ENCODE measurements around the gene ACTR5. TPM values are rescaled to one million over a fixed set of nuclear protein-coding genes. Genes with fewer than 3 reads are reported as not detected.

ACTR5 gene
- total and polyA plus RNA-seq, 7 donors: 3.8 to 9.3 (median 5.3) TPM

DNA sequence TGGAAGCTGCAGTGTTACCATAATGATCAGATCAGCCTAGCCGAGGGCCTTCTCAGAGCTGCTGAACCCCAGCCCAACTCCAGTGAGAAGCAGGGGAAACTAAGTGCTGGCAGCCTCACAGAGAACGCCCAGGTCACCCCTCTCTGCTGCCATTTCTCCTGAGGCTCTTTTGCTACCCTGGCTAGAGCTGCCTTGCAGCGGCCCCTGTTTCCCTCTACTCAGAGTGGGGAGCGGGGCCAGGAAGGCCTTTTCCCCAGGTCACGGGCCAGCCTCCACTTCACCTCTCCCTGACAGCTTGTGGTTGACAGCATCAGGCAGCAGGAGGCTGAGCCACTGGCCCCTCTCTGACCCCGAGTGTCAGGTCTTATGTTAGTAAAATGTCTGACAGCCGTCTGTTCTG is 22.7 kb downstream of the ACTR5 start:
- H3K4me1 ChIP-seq: no peaks in the 10 kb centered on the region
- TF ChIP-seq, protein P1, sequence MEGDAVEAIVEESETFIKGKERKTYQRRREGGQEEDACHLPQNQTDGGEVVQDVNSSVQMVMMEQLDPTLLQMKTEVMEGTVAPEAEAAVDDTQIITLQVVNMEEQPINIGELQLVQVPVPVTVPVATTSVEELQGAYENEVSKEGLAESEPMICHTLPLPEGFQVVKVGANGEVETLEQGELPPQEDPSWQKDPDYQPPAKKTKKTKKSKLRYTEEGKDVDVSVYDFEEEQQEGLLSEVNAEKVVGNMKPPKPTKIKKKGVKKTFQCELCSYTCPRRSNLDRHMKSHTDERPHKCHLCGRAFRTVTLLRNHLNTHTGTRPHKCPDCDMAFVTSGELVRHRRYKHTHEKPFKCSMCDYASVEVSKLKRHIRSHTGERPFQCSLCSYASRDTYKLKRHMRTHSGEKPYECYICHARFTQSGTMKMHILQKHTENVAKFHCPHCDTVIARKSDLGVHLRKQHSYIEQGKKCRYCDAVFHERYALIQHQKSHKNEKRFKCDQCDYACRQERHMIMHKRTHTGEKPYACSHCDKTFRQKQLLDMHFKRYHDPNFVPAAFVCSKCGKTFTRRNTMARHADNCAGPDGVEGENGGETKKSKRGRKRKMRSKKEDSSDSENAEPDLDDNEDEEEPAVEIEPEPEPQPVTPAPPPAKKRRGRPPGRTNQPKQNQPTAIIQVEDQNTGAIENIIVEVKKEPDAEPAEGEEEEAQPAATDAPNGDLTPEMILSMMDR (IDR thresholded peaks at IDR 0.05): no peak
- no peak overlapping the region for H3K27ac ChIP-seq
- H3K4me3 ChIP-seq: no peak overlapping the region
- H3K27me3 ChIP-seq (ENCODE audit: insufficient read depth in 3 of 3, low read length in 2 of 3): no peaks in the 10 kb centered on the region
- DNase-seq: no peak
- intact Hi-C loops (cut with DNase I): no loop called here
- no peaks in the 10 kb centered on the region for H3K9me3 ChIP-seq
- no peak for ATAC-seq
- peaks cover 17 to 98% of the 10 kb centered on the region in 2 donors for H3K36me3 ChIP-seq (ENCODE audit: insufficient read depth in 1 of 2, low read depth in 1 of 2)
- 86 to 96% (median 91%) methylated on average over 7 of the region's 7 CpGs for WGBS, 3 donors

- WGBS, 3 donors: 79 to 94% (median 93%) methylated on average over 7 of the region's 7 CpGs
- Histone ChIP-seq H3K4me1 (no peaks in the 10 kb centered on the region), H3K36me3 (ENCODE audit: insufficient read depth in 1 of 2, low read depth in 1 of 2) (peaks cover 17 to 97% of the 10 kb centered on the region in 2 donors), H3K27ac (no peak overlapping the region), H3K27me3 (ENCODE audit: insufficient read depth in 3 of 3, low read length in 2 of 3) (no peaks in the 10 kb centered on the region), H3K9me3 (no peaks in the 10 kb centered on the region), H3K4me3 (no peak overlapping the region)
- no peak for ATAC-seq
- TF ChIP-seq, protein P1 (IDR thresholded peaks at IDR 0.05): no peak
- no peak for DNase-seq
- intact Hi-C loops (cut with DNase I): no loop called here
These were observed 23.4 kb downstream of the ACTR5 start for GRCh38 chr20:38771621-38772020.

DNA sequence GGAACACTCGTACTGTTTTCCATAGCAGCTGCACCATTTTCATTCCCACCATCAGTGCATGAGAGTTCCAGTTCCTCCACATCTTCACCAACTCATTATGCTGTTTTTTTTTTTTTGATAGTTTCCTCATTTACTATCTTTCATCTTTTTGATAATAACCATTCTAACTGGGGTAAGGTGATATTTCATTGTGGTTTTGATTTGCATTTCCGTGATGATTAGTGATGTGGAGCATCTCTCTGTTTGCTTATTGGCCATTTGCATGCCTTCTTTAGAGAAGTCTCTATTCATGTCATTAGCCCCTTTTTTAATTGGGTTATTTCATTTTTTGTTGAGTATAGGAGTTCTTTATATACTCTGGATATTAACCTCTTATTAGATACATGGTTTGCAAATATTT is 25.9 kb downstream of the ACTR5 start:
- intact Hi-C loops (cut with DNase I): no loop called here
- no peak overlapping the region for H3K4me3 ChIP-seq
- H3K27ac ChIP-seq: no peak overlapping the region
- ATAC-seq (no peak), DNase-seq (no peak)
- no peaks in the 10 kb centered on the region for H3K4me1 ChIP-seq
- peaks cover 11 to 72% of the 10 kb centered on the region in 2 donors for H3K36me3 ChIP-seq (ENCODE audit: insufficient read depth in 1 of 2, low read depth in 1 of 2)
- no peaks in the 10 kb centered on the region for H3K27me3 ChIP-seq (ENCODE audit: insufficient read depth in 3 of 3, low read length in 2 of 3)
- 56 to 94% (median 72%) methylated on average over 2 of the region's 2 CpGs for WGBS, 3 donors
- TF ChIP-seq, protein P1 (IDR thresholded peaks at IDR 0.05): no peak
- no peaks in the 10 kb centered on the region for H3K9me3 ChIP-seq

DNA sequence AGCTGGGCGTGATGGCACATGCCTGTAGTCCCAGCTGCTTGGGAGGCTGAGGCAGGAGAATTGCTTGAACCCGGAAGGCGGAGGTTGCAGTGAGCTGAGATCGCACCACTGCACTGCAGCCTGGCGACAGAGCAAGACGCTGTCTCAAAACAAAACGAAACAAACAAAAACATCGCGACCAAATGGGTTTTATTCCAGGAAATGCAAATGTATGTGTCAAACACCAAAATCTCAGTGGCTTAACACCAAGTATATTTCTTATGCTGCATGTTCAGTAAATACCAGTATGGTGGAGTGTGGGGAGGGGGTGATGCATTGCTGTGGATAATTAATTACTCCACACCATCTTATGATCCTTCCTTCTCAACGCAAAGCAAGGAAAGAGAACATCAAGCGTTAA is 28.1 kb downstream of the ACTR5 start:
- peaks cover 5 to 55% of the 10 kb centered on the region in 2 donors for H3K36me3 ChIP-seq (ENCODE audit: insufficient read depth in 1 of 2, low read depth in 1 of 2)
- no peak overlapping the region for H3K27ac ChIP-seq
- H3K27me3 ChIP-seq (ENCODE audit: insufficient read depth in 3 of 3, low read length in 2 of 3): no peaks in the 10 kb centered on the region
- no peaks in the 10 kb centered on the region for H3K9me3 ChIP-seq
- DNase-seq (no peak), ATAC-seq (no peak)
- intact Hi-C loops (cut with DNase I): no loop called here
- no peak overlapping the region for H3K4me3 ChIP-seq
- 94 to 96% (median 96%) methylated on average over 11 of the region's 11 CpGs for WGBS, 3 donors
- H3K4me1 ChIP-seq: no peaks in the 10 kb centered on the region
- TF ChIP-seq, protein P1 (IDR thresholded peaks at IDR 0.05): no peak

Measured in psoas muscle (tissue), 8 donors.